HG03521 (cell line): ENCODE data around the gene RAB4A.
"Not testable (repeated sequence)": the region's sequence is repeated elsewhere in the genome, so short reads cannot be mapped to it uniquely, and the experiment has no call there.

Experiments used
- ATAC-seq: cut with Tn5 transposase; IDR thresholded peaks from one replicate; pipeline ENCODE4 v1.9.1; 2021; ENCODE audit warnings: mild to moderate bottlenecking, moderate library complexity; ENCODE audit not compliant: unreplicated experiment

Gene RAB4A

GRCh38 chr1:229271448-229272159 is 693 bp downstream of the RAB4A start:
- peak; percentile 35 for ATAC-seq

- ATAC-seq: no peak
Observed at GRCh38 chr1:229272164-229273158, 1.6 kb downstream of the RAB4A start.

- ATAC-seq: no peak
Observed at GRCh38 chr1:229273507-229274232, 2.8 kb downstream of the RAB4A start.

- ATAC-seq: no peak
Observed at GRCh38 chr1:229275005-229275404, 4.1 kb downstream of the RAB4A start.

GRCh38 chr1:229278120-229278741 is 7.3 kb downstream of the RAB4A start:
- ATAC-seq: no peak

- ATAC-seq: no peak
Observed at GRCh38 chr1:229279242-229279641, 8.3 kb downstream of the RAB4A start.

GRCh38 chr1:229280037-229280828 is 9.3 kb downstream of the RAB4A start:
- ATAC-seq: no peak

- ATAC-seq: no peak
Observed at GRCh38 chr1:229280921-229281320, 10.0 kb downstream of the RAB4A start.

- no peak for ATAC-seq
Observed at GRCh38 chr1:229281339-229281926, 10.5 kb downstream of the RAB4A start.

- no peak for ATAC-seq
Observed at GRCh38 chr1:229282295-229282823, 11.4 kb downstream of the RAB4A start.

- no peak for ATAC-seq
Observed at GRCh38 chr1:229283183-229283611, 12.3 kb downstream of the RAB4A start.

GRCh38 chr1:229284887-229285286 is 14.0 kb downstream of the RAB4A start:
- ATAC-seq: no peak

GRCh38 chr1:229285440-229285839 is 14.5 kb downstream of the RAB4A start:
- no peak for ATAC-seq

GRCh38 chr1:229286099-229286766 is 15.3 kb downstream of the RAB4A start:
- ATAC-seq: no peak

GRCh38 chr1:229287267-229287666 is 16.4 kb downstream of the RAB4A start:
- no peak for ATAC-seq

- ATAC-seq: no peak
Observed at GRCh38 chr1:229288516-229288915, 17.6 kb downstream of the RAB4A start.

GRCh38 chr1:229291686-229292085 is 20.8 kb downstream of the RAB4A start:
- ATAC-seq: not testable (repeated sequence)

- ATAC-seq: no peak
Observed at GRCh38 chr1:229293528-229294204, 22.8 kb downstream of the RAB4A start.
